Measurements from ENCODE around the gene CHRNA3.
A peak's percentile ranks its signal among the peaks of the same experiment; 100 is the strongest.

The CHRNA3 gene

GRCh38 chr15:78620527-78621421, at the start of gene CHRNA3:
Gene CHRNA3, minus strand, starts transcription at chr15:78620996. Its CDS starts 202 bp downstream, at chr15:78620794.
- DNase-seq, result no peak

- DNase-seq, result no peak
These were observed 48.2 kb upstream of the CHRNA3 start for GRCh38 chr15:78668987-78669386.

GRCh38 chr15:78667578-78668236, 46.9 kb upstream of the CHRNA3 start:
- DNase-seq, result no peak

- DNase-seq, result no peak
These were observed 45.2 kb upstream of the CHRNA3 start for GRCh38 chr15:78666010-78666409.

- DNase-seq, result no peak
These were observed 42.9 kb upstream of the CHRNA3 start for GRCh38 chr15:78663703-78664102.

GRCh38 chr15:78662028-78662427, 41.2 kb upstream of the CHRNA3 start:
- no peak for DNase-seq

- DNase-seq, result no peak
These were observed 40.2 kb upstream of the CHRNA3 start for GRCh38 chr15:78661001-78661400.

- DNase-seq, result no peak
These were observed 39.8 kb upstream of the CHRNA3 start for GRCh38 chr15:78660584-78660983.

- no peak for DNase-seq
These were observed 38.0 kb upstream of the CHRNA3 start for GRCh38 chr15:78658823-78659222.

- DNase-seq, result no peak
These were observed 33.5 kb upstream of the CHRNA3 start for GRCh38 chr15:78654272-78654671.

- DNase-seq, result no peak
These were observed 31.3 kb upstream of the CHRNA3 start for GRCh38 chr15:78651930-78652615.

GRCh38 chr15:78651007-78651406, 30.2 kb upstream of the CHRNA3 start:
- no peak for DNase-seq

GRCh38 chr15:78650022-78650421, 29.2 kb upstream of the CHRNA3 start:
- DNase-seq, result no peak

GRCh38 chr15:78645009-78645408, 24.2 kb upstream of the CHRNA3 start:
- no peak for DNase-seq

- DNase-seq, result no peak
These were observed 21.5 kb upstream of the CHRNA3 start for GRCh38 chr15:78642331-78642730.

- no peak for DNase-seq
These were observed 21.0 kb upstream of the CHRNA3 start for GRCh38 chr15:78641749-78642275.

GRCh38 chr15:78641102-78641748, 20.4 kb upstream of the CHRNA3 start, which contains the start of gene CHRNB4:
Gene CHRNB4, minus strand, starts transcription at chr15:78641210. Its CDS starts 77 bp downstream, at chr15:78641133.
- no peak for DNase-seq

- no peak for DNase-seq
These were observed 19.8 kb upstream of the CHRNA3 start for GRCh38 chr15:78640527-78641101.

- peak; percentile 58 for DNase-seq
These were observed 18.0 kb upstream of the CHRNA3 start for GRCh38 chr15:78638658-78639314.

GRCh38 chr15:78637776-78638435, 17.1 kb upstream of the CHRNA3 start:
- no peak for DNase-seq

- no peak for DNase-seq
These were observed 15.6 kb upstream of the CHRNA3 start for GRCh38 chr15:78636378-78636859.

Data from activated CD4-positive, alpha-beta T cell treated with anti-CD3 and anti-CD28 coated beads, Interleukin-2, Interleukin-6, amounts not matched to agents 100 ng/mL and 50 ng/mL, durations not matched to agents 16 hours and 8 hours (primary cell).